GM23338 (cell line): Measurements from ENCODE around the gene CABLES2. TPM values are rescaled to one million over a fixed set of nuclear protein-coding genes. Genes with fewer than 3 reads are reported as not detected.

Experiments
- ATAC-seq: fragments of 200-7000 bp; cut with Tn5 transposase; 3 replicates; pipeline ENCODE4 v1.9.1; 2020
- DNase-seq: peaks from one replicate; pipeline ENCODE4 v3.0.0-alpha.2; 2015; ENCODE audit warnings: low spot score
- H2AFZ ChIP-seq: fragments of 200-600 bp; sonication (generic); 2 replicates; pipeline ENCODE4 v1.8.0; 2016; ENCODE audit warnings: antibody characterized with exemption, mild to moderate bottlenecking, moderate library complexity
- H3F3A ChIP-seq: fragments of 200-600 bp; sonication (generic); replicated peaks from 2 replicates; pipeline ENCODE4 v1.8.0; 2017; ENCODE audit warnings: antibody characterized with exemption, mixed run types, low read depth
- H3K27ac ChIP-seq: fragments of 200-600 bp; sonication (generic); 2 replicates; pipeline ENCODE4 v1.6.1; 2016; ENCODE audit warnings: low read depth
- H3K27me3 ChIP-seq: fragments of 200-600 bp; sonication (generic); 2 replicates; pipeline ENCODE4 v1.8.0; 2016; ENCODE audit warnings: mild to moderate bottlenecking, mixed run types, moderate library complexity; ENCODE audit not compliant: insufficient read depth
- H3K36me3 ChIP-seq: fragments of 200-600 bp; sonication (generic); 2 replicates; pipeline ENCODE4 v1.8.0; 2016; ENCODE audit warnings: mild to moderate bottlenecking; ENCODE audit not compliant: insufficient read depth
- H3K4me1 ChIP-seq: fragments of 200-600 bp; sonication (generic); 2 replicates; pipeline ENCODE4 v1.8.0; 2016; ENCODE audit warnings: mild to moderate bottlenecking, moderate library complexity; ENCODE audit not compliant: insufficient read depth
- H3K4me2 ChIP-seq: fragments of 200-600 bp; sonication (generic); 2 replicates; pipeline ENCODE4 v1.7.1; 2017; ENCODE audit warnings: mixed run types
- H3K4me3 ChIP-seq: fragments of 200-600 bp; sonication (generic); 2 replicates; pipeline ENCODE4 v1.6.1; 2016; ENCODE audit warnings: mixed run types
- H3K79me2 ChIP-seq: fragments of 200-600 bp; sonication (generic); replicated peaks from 2 replicates; pipeline ENCODE4 v1.8.0; 2017; ENCODE audit warnings: mild to moderate bottlenecking; ENCODE audit not compliant: insufficient read depth
- H3K9me2 ChIP-seq: fragments of 200-600 bp; sonication (generic); 2 replicates; pipeline ENCODE4 v1.8.0; 2017; ENCODE audit not compliant: insufficient read depth
- H4K20me1 ChIP-seq: fragments of 200-600 bp; sonication (generic); replicated peaks from 2 replicates; pipeline ENCODE4 v1.8.0; 2017; ENCODE audit warnings: mild to moderate bottlenecking; ENCODE audit not compliant: insufficient read depth
- H3K27ac Mint-ChIP-seq: 2 replicates; pipeline ENCODE4 v1.8.0; 2020; ENCODE audit warnings: inconsistent platforms, mild to moderate bottlenecking, moderate library complexity, mixed read lengths
- H3K27me3 Mint-ChIP-seq: 3 replicates; pipeline ENCODE4 v1.8.0; 2022; ENCODE audit warnings: low read depth, mild to moderate bottlenecking, moderate library complexity, mixed read lengths, inconsistent platforms; ENCODE audit not compliant: insufficient read depth, poor library complexity
- H3K36me3 Mint-ChIP-seq: 3 replicates; pipeline ENCODE4 v1.8.0; 2021; ENCODE audit warnings: low read depth, mild to moderate bottlenecking, inconsistent platforms, moderate library complexity, mixed read lengths
- H3K4me1 Mint-ChIP-seq: 3 replicates; pipeline ENCODE4 v1.8.0; 2020; ENCODE audit warnings: mild to moderate bottlenecking, inconsistent platforms, mixed read lengths
- H3K4me3 Mint-ChIP-seq: 3 replicates; pipeline ENCODE4 v1.8.0; 2021; ENCODE audit warnings: moderate library complexity, mild to moderate bottlenecking, inconsistent platforms, mixed read lengths
- H3K9me3 Mint-ChIP-seq: 3 replicates; pipeline ENCODE4 v1.8.0; 2020; ENCODE audit warnings: moderate library complexity, mild to moderate bottlenecking, inconsistent platforms, mixed read lengths
- CREB1 ChIP-seq: fragments of 250-450 bp; sonication (Bioruptor Pico); IDR thresholded peaks from 2 replicates; pipeline ENCODE4 v1.5.0; 2020; ENCODE audit warnings: low read depth, mild to moderate bottlenecking, moderate library complexity
- CTCF ChIP-seq, 2 experiments: fragments of 200-600 bp in 1 of 2; sonication (generic) in 1 of 2; conservative IDR thresholded peaks; 2 replicates each; pipeline versions ENCODE4 v1.5.1 to v1.6.1; 2016 to 2017; ENCODE audit warnings: antibody characterized with exemption in 2 of 2, low read depth in 2 of 2, mild to moderate bottlenecking in 2 of 2, moderate library complexity in 1 of 2
- ETS1 ChIP-seq: IDR thresholded peaks from 2 replicates; pipeline ENCODE4 v1.6.1; 2016; ENCODE audit warnings: antibody characterized with exemption
- EZH2phosphoT487 ChIP-seq: fragments of 200-600 bp; sonication (generic); IDR thresholded peaks from one replicate; pipeline ENCODE4 v1.8.1; 2018; ENCODE audit warnings: antibody characterized with exemption; ENCODE audit not compliant: unreplicated experiment
- NANOG ChIP-seq: IDR thresholded peaks from 2 replicates; pipeline ENCODE4 v1.6.1; 2016; ENCODE audit warnings: antibody characterized with exemption, borderline replicate concordance
- POLR2AphosphoS5 ChIP-seq: IDR thresholded peaks from 2 replicates; pipeline ENCODE4 v1.6.1; 2016; ENCODE audit warnings: antibody characterized with exemption, low read depth
- REST ChIP-seq: IDR thresholded peaks from one replicate; pipeline ENCODE4 v1.6.1; 2018; ENCODE audit warnings: antibody characterized with exemption; ENCODE audit not compliant: unreplicated experiment
- STAT1 ChIP-seq: IDR thresholded peaks from one replicate; pipeline ENCODE4 v1.6.1; 2016; ENCODE audit warnings: antibody characterized with exemption; ENCODE audit not compliant: unreplicated experiment
- ZNF331 ChIP-seq: fragments of 250-450 bp; sonication (Bioruptor Pico); IDR thresholded peaks from 2 replicates; pipeline ENCODE4 v1.5.0; 2020; ENCODE audit warnings: low read depth, mild to moderate bottlenecking, moderate library complexity
- polyA plus RNA-seq: library from polyadenylated mRNA; unstranded; fragments of >200 nt; fragmentation: Nextera tagmentation; extraction: Ambion mirVana; gene quantifications from 2 replicates; pipeline ENCODE4 v1.2.1, GENCODE V29; 2016
- total RNA-seq: library from RNA; depleted of rRNA; stranded (reverse); fragments of >200 nt; shearing (Covaris generic); gene quantifications from 2 replicates; pipeline ENCODE4 v1.2.3, GENCODE V29; 2014

CABLES2 gene
- total and polyA plus RNA-seq, 2 experiments from 2014 or later: 4.3 to 12.7 TPM

DNA sequence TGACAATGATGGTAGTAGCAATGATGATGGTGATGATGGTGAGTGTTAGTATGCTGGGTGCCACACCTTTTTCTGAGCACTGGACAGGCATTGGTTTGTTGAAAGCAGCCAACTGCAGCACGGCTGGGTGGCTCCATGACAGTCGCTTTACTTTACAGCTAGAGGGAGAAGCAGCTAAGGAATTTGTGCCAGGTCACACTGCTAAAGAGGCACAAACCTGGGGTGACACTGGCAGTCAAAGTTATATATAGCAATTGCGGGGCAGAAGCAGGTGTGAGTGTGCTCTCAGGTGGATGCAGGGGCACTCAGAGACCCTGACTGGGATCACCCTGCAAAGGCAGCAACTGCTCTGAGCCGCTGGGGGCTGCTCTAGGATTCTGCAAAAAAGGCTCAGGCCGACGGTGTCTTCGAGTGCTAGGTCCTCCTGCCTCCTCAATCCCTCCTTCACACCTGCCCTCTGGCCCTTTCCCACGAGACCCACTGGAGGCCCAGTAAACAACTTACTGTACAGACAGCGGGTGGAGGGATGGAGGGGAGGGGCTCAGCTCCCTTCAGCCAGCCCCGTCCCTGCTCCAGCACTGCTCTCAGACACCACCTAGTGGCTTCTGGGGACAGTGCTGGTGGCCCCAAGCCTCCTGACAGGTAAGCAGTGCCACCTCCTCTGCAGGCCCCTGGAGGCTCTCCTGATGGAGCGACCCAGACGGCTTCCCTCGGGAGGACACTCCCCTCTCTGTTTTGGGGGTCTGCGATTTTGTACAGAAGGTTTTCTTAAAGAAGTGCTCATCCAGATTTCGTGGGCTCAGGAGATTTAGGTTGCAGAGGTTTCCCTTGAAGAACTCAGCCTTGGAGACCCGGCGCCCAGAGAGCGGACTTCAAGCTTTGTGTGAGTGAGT is 24.5 kb downstream of the CABLES2 start:
- Histone ChIP-seq H3K79me2 (peaks cover 33% of the 10 kb centered on the region), H3K4me1 (peaks cover 8% of the 10 kb centered on the region), H2AFZ (no peak overlapping the region), H4K20me1 (peaks cover 7% of the 10 kb centered on the region; the same call in 1 of the 2 replicates), H3K4me2 (no peak overlapping the region), H3F3A (peaks cover 26% of the 10 kb centered on the region), H3K27ac (0 out of 2 replicates have a peak overlapping the region, but pooled peaks have one; percentile 55), H3K36me3 (no peaks in the 10 kb centered on the region), H3K9me2 (no peaks in the 10 kb centered on the region; the same call in 1 of the 2 replicates), H3K27me3 (no peaks in the 10 kb centered on the region), H3K4me3 (no peak overlapping the region)
- no peak overlapping the region; the same call in 2 of the 3 replicates for H3K4me3 Mint-ChIP-seq
- peaks cover 5% of the 10 kb centered on the region for H3K9me3 Mint-ChIP-seq
- H3K36me3 Mint-ChIP-seq: peaks cover 32% of the 10 kb centered on the region
- H3K4me1 Mint-ChIP-seq: peaks cover 25% of the 10 kb centered on the region
- peak; percentile 82 to 95 for TF ChIP-seq CTCF (conservative IDR thresholded peaks at IDR 0.05; ENCODE audit: low read depth in 2 of 2)
- peak; percentile 60 for TF ChIP-seq POLR2AphosphoS5
- TF ChIP-seq EZH2phosphoT487: no peak
- no peak for TF ChIP-seq REST
- 0 out of 2 replicates have a peak, but pooled peaks have one; percentile 20 for TF ChIP-seq CREB1 (CRISPR knock-in tag)
- H3K27me3 Mint-ChIP-seq: peaks cover 25% of the 10 kb centered on the region
- H3K27ac Mint-ChIP-seq: peak overlapping the region; percentile 74; the same call in 1 of the 2 replicates
- ATAC-seq (peak; percentile 78), DNase-seq (peak; percentile 94)

- DNase-seq (no peak), ATAC-seq (no peak)
- Mint-ChIP-seq H3K27ac (no peak overlapping the region), H3K4me1 (peaks cover 28% of the 10 kb centered on the region), H3K36me3 (peaks cover 31% of the 10 kb centered on the region), H3K27me3 (peaks cover 28% of the 10 kb centered on the region), H3K9me3 (peaks cover 5% of the 10 kb centered on the region), H3K4me3 (peak overlapping the region; percentile 3; the same call in 1 of the 3 replicates)
- Histone ChIP-seq H4K20me1 (peaks cover 4% of the 10 kb centered on the region; the same call in 1 of the 2 replicates), H3K4me2 (no peak overlapping the region), H3K27ac (peak overlapping the region; percentile 26; the same call in 1 of the 2 replicates), H3K9me2 (no peaks in the 10 kb centered on the region; the same call in 1 of the 2 replicates), H2AFZ (no peak overlapping the region), H3K4me1 (peaks cover 11% of the 10 kb centered on the region), H3K4me3 (no peak overlapping the region), H3K79me2 (peaks cover 28% of the 10 kb centered on the region), H3K27me3 (no peaks in the 10 kb centered on the region), H3K36me3 (no peaks in the 10 kb centered on the region), H3F3A (peaks cover 30% of the 10 kb centered on the region; the same call in 1 of the 2 replicates)
- no peak for TF ChIP-seq NANOG
- TF ChIP-seq CTCF (conservative IDR thresholded peaks at IDR 0.05; ENCODE audit: low read depth in 2 of 2): no peak
- TF ChIP-seq EZH2phosphoT487: no peak
- TF ChIP-seq ETS1: no peak
- TF ChIP-seq ZNF331: no peak
- TF ChIP-seq STAT1: no peak
- TF ChIP-seq REST: no peak
Measured at GRCh38 chr20:62381842-62382241, 25.2 kb downstream of the CABLES2 start.
